Ovary (tissue), 9 donors: ENCODE results near the gene SORBS1. TPM values are rescaled to one million over a fixed set of nuclear protein-coding genes. Genes with fewer than 3 reads are reported as not detected.

Experiments
- DNase-seq, 5 donors: peaks; one replicate each; pipeline ENCODE4 v3.0.0-alpha.2; 2019 to 2020
- H3K27ac ChIP-seq, 2 donors: fragments of 200-600 bp; one replicate each; pipeline versions ENCODE4 v1.5.1 to v1.8.0; 2019 to 2022
- H3K27me3 ChIP-seq: fragments of 200-600 bp; one replicate; pipeline ENCODE4 v1.8.0; 2022
- H3K36me3 ChIP-seq: fragments of 200-600 bp; sonication (generic); one replicate; pipeline ENCODE4 v1.5.1; 2019
- H3K4me1 ChIP-seq: one replicate; pipeline ENCODE4 v1.8.1; 2013; ENCODE audit warnings: mild to moderate bottlenecking, moderate library complexity; ENCODE audit not compliant: insufficient read depth
- H3K4me3 ChIP-seq: fragments of 200-600 bp; sonication (generic); one replicate; pipeline ENCODE4 v1.5.1; 2017
- H3K9me3 ChIP-seq, 2 donors: fragments of 200-600 bp in 1 of 2; sonication (generic) in 1 of 2; one replicate each; pipeline versions ENCODE4 v1.5.1 to v1.8.1; 2013 to 2019; ENCODE audit warnings: mild to moderate bottlenecking in 1 of 2, moderate library complexity in 1 of 2
- CTCF ChIP-seq, 3 donors: fragments of 450-650 bp in 2 of 3; fragments of 200-600 bp in 1 of 3; IDR thresholded peaks; one replicate each; pipeline versions ENCODE4 v1.5.1 to v1.8.0; 2016 to 2022; ENCODE audit warnings: antibody characterized with exemption in 3 of 3, mild to moderate bottlenecking in 1 of 3
- EP300 ChIP-seq: sonication (generic); formaldehyde crosslinking; IDR thresholded peaks from one replicate; pipeline ENCODE4 v1.6.1; 2017; ENCODE audit warnings: antibody characterized with exemption
- POLR2A ChIP-seq: fragments of 450-650 bp; IDR thresholded peaks from one replicate; pipeline ENCODE4 v1.6.1; 2017; ENCODE audit warnings: antibody characterized with exemption, mild to moderate bottlenecking, moderate library complexity
- WGBS, 3 donors: extraction: QIAGEN DNeasy Blood & Tissue Kit in 1 of 3; methylation state at CpG; one replicate each; pipeline versions ENCODE4 v1.1.5 to v1.1.7; 2013 to 2017; 5-methylcytosine and 5-hydroxymethylcytosine counted together
- intact Hi-C, 4 donors: fragments of 100-400 bp; cut with DNase I; formaldehyde crosslinking; loops; one replicate each; pipeline versions ENCODE4 v1.11.0 to v1.15.1; 2022 to 2023
- polyA plus RNA-seq, 2 donors: library from polyadenylated mRNA; stranded (reverse); fragments of 200-250 nt in 1 of 2; fragments of 350-450 nt in 1 of 2; fragmentation: Illumina TruSeq in 1 of 2; extraction: RNeasy Lipid Tissue Mini Kit (QIAGEN cat#74804) in 1 of 2; gene quantifications; one replicate each; pipeline ENCODE4 v1.2.3, GENCODE V29; 2013 to 2014
- total RNA-seq, 7 donors: library from RNA; depleted of rRNA in 2 of 7; stranded (reverse); fragments of >200 nt in 2 of 7; fragmentation: NEBNext Ultra II Directional in 3 of 7; extraction: Animal tissue kit (Norgen Biotek cat#: 25700) in 3 of 7; gene quantifications; one replicate each; pipeline versions ENCODE4 v1.1.0 to v1.2.4, GENCODE V29; 2016 to 2023
- donor health status: DM: no; HTN: no; CAD: no; lungs with moderate emphysema.
- donor health status: DM: no; HTN: no; CAD: no.
- donor health status: Bipolar disorder and iron deficiency.
- donor health status: DM: yes; HTN: yes; CAD: no.
- donor health status: DM: no; HTN: no; CAD: no.
- donor health status: DM: yes; HTN: yes; CAD: no.

SORBS1 gene
- total and polyA plus RNA-seq, 9 donors: 10.7 to 156 (median 20.0) TPM

GRCh38 chr10:95556994-95557767, 4.0 kb downstream of the SORBS1 start:
- no peaks in the 10 kb centered on the region for H3K27me3 ChIP-seq
- H3K4me3 ChIP-seq: peak overlapping the region; percentile 74
- H3K4me1 ChIP-seq: no peaks in the 10 kb centered on the region
- H3K9me3 ChIP-seq: no peaks in the 10 kb centered on the region
- no peaks in the 10 kb centered on the region for H3K36me3 ChIP-seq
- intact Hi-C loops: no loop called here
- 42 to 53% (median 48%) methylated on average over 8 of the region's 8 CpGs for WGBS, 3 donors
- H3K27ac ChIP-seq: no peak overlapping the region
- DNase-seq: no peak
- TF ChIP-seq EP300 (no peak), CTCF (IDR thresholded peaks at IDR 0.05) (no peak), POLR2A (no peak)

- no peaks in the 10 kb centered on the region for H3K36me3 ChIP-seq
- H3K9me3 ChIP-seq: no peaks in the 10 kb centered on the region
- no peak overlapping the region for H3K4me3 ChIP-seq
- no peak for DNase-seq
- H3K4me1 ChIP-seq: no peaks in the 10 kb centered on the region
- TF ChIP-seq EP300 (no peak), CTCF (IDR thresholded peaks at IDR 0.05) (no peak), POLR2A (no peak)
- intact Hi-C loops: no loop called here
- H3K27ac ChIP-seq: no peak overlapping the region
- H3K27me3 ChIP-seq: no peaks in the 10 kb centered on the region
- WGBS, 3 donors: 91 to 97% (median 95%) methylated on average over 4 of the region's 4 CpGs
Observed at GRCh38 chr10:95553674-95554073, 7.5 kb downstream of the SORBS1 start.

- no peak for DNase-seq
- TF ChIP-seq CTCF (IDR thresholded peaks at IDR 0.05) (no peak), POLR2A (no peak), EP300 (no peak)
- Histone ChIP-seq H3K4me3 (no peak overlapping the region), H3K27me3 (no peaks in the 10 kb centered on the region), H3K4me1 (no peaks in the 10 kb centered on the region), H3K9me3 (no peaks in the 10 kb centered on the region), H3K27ac (no peak overlapping the region), H3K36me3 (no peaks in the 10 kb centered on the region)
- WGBS, 3 donors: 84 to 88% (median 85%) methylated on average over 5 of the region's 5 CpGs
- intact Hi-C loops: no loop called here
Observed at GRCh38 chr10:95552679-95553342, 8.4 kb downstream of the SORBS1 start.

- H3K27ac ChIP-seq: no peak overlapping the region
- H3K27me3 ChIP-seq: no peaks in the 10 kb centered on the region
- 42 to 71% (median 56%) methylated on average over 10 of the region's 10 CpGs for WGBS, 3 donors
- no peak overlapping the region for H3K4me3 ChIP-seq
- TF ChIP-seq EP300 (no peak), POLR2A (no peak), CTCF (IDR thresholded peaks at IDR 0.05) (no peak)
- H3K4me1 ChIP-seq: no peaks in the 10 kb centered on the region
- intact Hi-C loops: no loop called here
- no peaks in the 10 kb centered on the region for H3K36me3 ChIP-seq
- H3K9me3 ChIP-seq: no peaks in the 10 kb centered on the region
- DNase-seq: no peak
Observed at GRCh38 chr10:95550073-95550672, 11.0 kb downstream of the SORBS1 start.
